Activated T-helper 1 cell treated with anti-CD3 and anti-CD28 coated beads, Interleukin-12 subunit alpha, Interleukin-12 subunit beta, Interleukin-2, Interleukin-4 antibody, amounts not matched to agents 30 ng/mL and 10 ng/mL and 1 ng/mL, durations not matched to agents 14 hours and 24 hours and 36 hours (primary cell): Measurements from ENCODE around the gene TMEM169. TPM values are rescaled to one million over a fixed set of nuclear protein-coding genes. Genes with fewer than 3 reads are reported as not detected.

ENCODE experiments used
- DNase-seq: peaks from one replicate; pipeline ENCODE4 v3.0.0; 2021; ENCODE audit warnings: low spot score
- H3K27ac Mint-ChIP-seq: one replicate; pipeline ENCODE4 v1.8.0; 2021; ENCODE audit warnings: mild to moderate bottlenecking, mixed read lengths
- H3K27me3 Mint-ChIP-seq: one replicate; pipeline ENCODE4 v1.8.0; 2022; ENCODE audit warnings: mild to moderate bottlenecking, moderate library complexity, mixed read lengths; ENCODE audit not compliant: insufficient read depth
- H3K36me3 Mint-ChIP-seq: one replicate; pipeline ENCODE4 v1.8.0; 2021; ENCODE audit warnings: low read depth, mixed read lengths
- H3K4me1 Mint-ChIP-seq: one replicate; pipeline ENCODE4 v1.8.0; 2021; ENCODE audit warnings: low read depth, mixed read lengths
- H3K4me3 Mint-ChIP-seq: one replicate; pipeline ENCODE4 v1.8.0; 2021; ENCODE audit warnings: mild to moderate bottlenecking, moderate library complexity, mixed read lengths
- H3K9me3 Mint-ChIP-seq: one replicate; pipeline ENCODE4 v1.8.0; 2021; ENCODE audit warnings: mixed read lengths
- intact Hi-C: fragments of 100-400 bp; cut with micrococcal nuclease; formaldehyde crosslinking; loops from one replicate; pipeline ENCODE4 v1.15.1; 2024
- total RNA-seq: library from RNA; stranded (reverse); gene quantifications from 2 replicates; pipeline ENCODE4 v1.2.3, GENCODE V29; 2022

The TMEM169 gene
- total RNA-seq, 1 donor from 2014 or later = 0.93 TPM

- no peak for DNase-seq
- H3K4me3 Mint-ChIP-seq = no peak overlapping the region
- peaks cover 4% of the 10 kb centered on the region for H3K9me3 Mint-ChIP-seq
- H3K4me1 Mint-ChIP-seq = peaks cover 10% of the 10 kb centered on the region
- intact Hi-C loops = no loop called here
- peaks cover 8% of the 10 kb centered on the region for H3K36me3 Mint-ChIP-seq
- peaks cover 3% of the 10 kb centered on the region for H3K27me3 Mint-ChIP-seq
- no peak overlapping the region for H3K27ac Mint-ChIP-seq
Observed at GRCh38 chr2:216094701-216095100, 13.0 kb downstream of the TMEM169 start.

DNA sequence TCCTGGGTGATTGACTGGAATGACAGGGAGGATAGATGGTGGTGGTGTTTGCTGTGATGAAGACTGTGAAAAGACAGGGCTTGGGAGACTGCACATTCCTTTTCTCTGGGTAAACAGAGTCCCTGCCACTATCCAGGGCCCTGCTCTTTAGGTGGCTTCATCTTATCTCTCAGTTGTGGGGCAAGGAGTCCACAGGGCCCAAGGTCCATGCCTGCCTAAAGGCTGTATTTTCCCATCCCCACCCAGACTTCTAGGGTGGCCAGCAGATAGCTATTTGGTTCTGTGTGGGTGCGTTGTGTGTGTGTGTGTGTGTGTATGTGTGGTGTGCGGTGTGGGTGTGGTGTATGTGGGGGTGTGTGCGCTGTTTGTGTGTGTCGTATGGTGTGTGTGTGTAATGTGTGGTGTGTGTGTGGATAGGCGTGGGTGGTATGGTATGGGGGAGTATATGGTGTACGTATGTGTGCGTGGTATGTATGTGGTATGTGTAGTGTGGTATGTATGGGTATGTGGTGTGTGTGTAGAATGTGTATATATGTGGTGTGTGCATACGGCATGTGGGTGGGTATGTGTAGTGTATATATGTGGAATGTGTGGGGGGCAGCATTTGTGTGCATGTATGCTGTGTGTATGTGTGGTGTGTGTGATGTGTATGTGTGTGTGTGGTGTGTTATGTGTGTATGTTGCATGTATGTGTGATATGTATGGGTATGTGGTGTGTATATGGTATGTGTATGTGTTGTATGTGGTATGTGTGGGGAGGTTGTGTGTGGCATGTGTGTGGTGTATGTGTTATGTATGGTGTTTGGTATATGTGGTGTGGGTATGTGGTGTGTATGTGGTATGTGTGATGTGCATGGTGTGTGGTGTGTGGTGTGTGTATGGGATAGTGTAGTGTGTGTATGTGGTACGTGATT is 17.0 kb downstream of the TMEM169 start:
- no peak overlapping the region for H3K27ac Mint-ChIP-seq
- intact Hi-C loops = no loop called here
- no peak for DNase-seq
- H3K4me1 Mint-ChIP-seq = no peaks in the 10 kb centered on the region
- peaks cover 6% of the 10 kb centered on the region for H3K36me3 Mint-ChIP-seq
- peaks cover 3% of the 10 kb centered on the region for H3K27me3 Mint-ChIP-seq
- H3K4me3 Mint-ChIP-seq = no peak overlapping the region
- H3K9me3 Mint-ChIP-seq = no peaks in the 10 kb centered on the region

- Mint-ChIP-seq H3K4me1 (no peaks in the 10 kb centered on the region), H3K9me3 (no peaks in the 10 kb centered on the region), H3K27me3 (no peaks in the 10 kb centered on the region), H3K4me3 (no peak overlapping the region), H3K27ac (no peak overlapping the region), H3K36me3 (peaks cover 2% of the 10 kb centered on the region)
- no peak for DNase-seq
- intact Hi-C loops = no loop called here
Observed at GRCh38 chr2:216101109-216101508, 19.4 kb downstream of the TMEM169 start.

DNA sequence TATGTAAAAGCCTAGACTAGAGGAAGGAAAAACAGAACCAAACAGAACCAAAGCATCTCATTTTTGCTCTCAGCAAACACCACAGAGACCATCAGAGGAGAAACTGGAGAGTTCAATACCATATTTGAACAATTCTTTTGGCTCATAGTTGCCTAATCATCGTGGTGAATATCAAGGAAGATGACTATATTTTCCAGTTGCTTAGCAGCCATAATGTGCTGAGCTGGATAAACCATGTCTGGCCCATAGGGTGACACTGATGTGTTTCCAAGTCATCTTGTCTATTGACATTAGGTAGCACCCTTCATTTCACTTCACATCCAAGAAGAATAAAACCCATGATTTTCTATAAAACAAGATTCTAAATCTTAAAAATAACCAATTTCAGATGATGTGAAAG is 21.5 kb downstream of the TMEM169 start:
- Mint-ChIP-seq H3K36me3 (peaks cover 2% of the 10 kb centered on the region), H3K9me3 (no peaks in the 10 kb centered on the region), H3K4me1 (no peaks in the 10 kb centered on the region), H3K27ac (no peak overlapping the region), H3K27me3 (no peaks in the 10 kb centered on the region), H3K4me3 (no peak overlapping the region)
- intact Hi-C loops = no loop called here
- DNase-seq = no peak

DNA sequence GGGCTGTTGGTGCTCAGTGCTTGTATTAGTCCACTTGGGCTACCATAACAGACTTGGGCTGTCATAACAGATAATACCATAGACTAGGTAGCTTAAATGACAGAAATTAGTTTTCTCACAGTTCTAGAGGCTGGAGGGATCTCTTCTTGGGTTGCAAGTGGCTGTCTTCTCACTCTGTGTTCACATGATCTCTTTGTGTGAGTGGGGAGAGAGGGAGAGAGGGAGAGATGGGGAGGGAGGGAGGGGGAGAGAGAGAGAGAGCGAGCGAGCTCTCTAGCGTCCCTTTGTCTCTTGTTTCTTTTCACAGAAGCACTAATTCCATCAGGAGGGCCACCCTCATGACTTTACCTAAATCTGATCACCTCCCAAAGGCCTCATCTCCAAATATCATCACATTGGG is 23.0 kb downstream of the TMEM169 start:
- H3K36me3 Mint-ChIP-seq = peaks cover 6% of the 10 kb centered on the region
- H3K27me3 Mint-ChIP-seq = no peaks in the 10 kb centered on the region
- intact Hi-C loops = no loop called here
- peaks cover 7% of the 10 kb centered on the region for H3K4me1 Mint-ChIP-seq
- H3K4me3 Mint-ChIP-seq = no peak overlapping the region
- no peak overlapping the region for H3K27ac Mint-ChIP-seq
- no peak for DNase-seq
- H3K9me3 Mint-ChIP-seq = no peaks in the 10 kb centered on the region

GRCh38 chr2:216107320-216107719 is 25.6 kb downstream of the TMEM169 start:
- H3K27ac Mint-ChIP-seq = no peak overlapping the region
- peak overlapping the region; percentile 8 for H3K4me3 Mint-ChIP-seq
- intact Hi-C loops = no loop called here
- H3K27me3 Mint-ChIP-seq = no peaks in the 10 kb centered on the region
- no peak for DNase-seq
- H3K36me3 Mint-ChIP-seq = peaks cover 25% of the 10 kb centered on the region
- H3K4me1 Mint-ChIP-seq = peaks cover 29% of the 10 kb centered on the region
- no peaks in the 10 kb centered on the region for H3K9me3 Mint-ChIP-seq

DNA sequence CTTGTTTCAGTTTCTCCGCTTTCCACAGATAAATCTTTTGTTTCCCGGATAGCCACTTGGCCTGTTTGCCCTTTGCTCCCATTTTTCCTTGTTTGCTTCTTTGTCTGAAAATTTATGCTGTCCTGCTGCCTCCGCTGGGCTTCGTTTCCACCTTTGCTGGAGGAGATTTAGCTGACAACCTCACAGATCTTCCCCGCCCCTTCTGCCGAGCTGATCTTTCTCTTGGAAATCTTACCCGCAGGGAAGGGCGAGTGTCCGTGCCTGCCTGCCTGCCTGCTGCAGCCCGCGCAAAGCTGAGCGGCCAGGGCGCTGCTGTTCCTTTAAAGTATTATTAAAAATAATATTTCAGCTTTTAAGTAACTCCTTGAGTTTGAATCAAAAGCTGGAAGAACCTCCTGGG is 26.0 kb downstream of the TMEM169 start:
- Mint-ChIP-seq H3K4me1 (peaks cover 33% of the 10 kb centered on the region), H3K36me3 (peaks cover 29% of the 10 kb centered on the region), H3K27ac (no peak overlapping the region), H3K9me3 (no peaks in the 10 kb centered on the region), H3K27me3 (no peaks in the 10 kb centered on the region), H3K4me3 (peak overlapping the region; percentile 8)
- DNase-seq = no peak
- intact Hi-C loops = no loop called here

- no peak for DNase-seq
- no peaks in the 10 kb centered on the region for H3K27me3 Mint-ChIP-seq
- peaks cover 36% of the 10 kb centered on the region for H3K36me3 Mint-ChIP-seq
- H3K4me1 Mint-ChIP-seq = peaks cover 40% of the 10 kb centered on the region
- intact Hi-C loops = no loop called here
- H3K27ac Mint-ChIP-seq = peak overlapping the region; percentile 98
- H3K9me3 Mint-ChIP-seq = no peaks in the 10 kb centered on the region
- H3K4me3 Mint-ChIP-seq = peak overlapping the region; percentile 73
Observed at GRCh38 chr2:216108310-216108966, 26.7 kb downstream of the TMEM169 start.

GRCh38 chr2:216108967-216109921 is 27.5 kb downstream of the TMEM169 start, which contains the start of gene XRCC5:
Gene XRCC5, plus strand, starts transcription at chr2:216109348. Its CDS starts 89 bp downstream, at chr2:216109437.
- peaks cover 42% of the 10 kb centered on the region for H3K36me3 Mint-ChIP-seq
- no peaks in the 10 kb centered on the region for H3K27me3 Mint-ChIP-seq
- intact Hi-C loops = loop anchor here (1.0 kb wide), 4 partner anchors 28 to 1300 kb away; partner anchors contain the start of genes BARD1, PECR, RPL37A and SMARCAL1
- no peaks in the 10 kb centered on the region for H3K9me3 Mint-ChIP-seq
- peak; percentile 95 for DNase-seq
- peak within 1 kb of the TSS; percentile 98 for H3K27ac Mint-ChIP-seq
- peaks cover 48% of the 10 kb centered on the region for H3K4me1 Mint-ChIP-seq
- peak within 1 kb of the TSS; percentile 99 for H3K4me3 Mint-ChIP-seq

- H3K36me3 Mint-ChIP-seq = peaks cover 51% of the 10 kb centered on the region
Observed at GRCh38 chr2:216109962-216110614, 28.4 kb downstream of the TMEM169 start.

GRCh38 chr2:216110620-216111019 is 28.9 kb downstream of the TMEM169 start:
- no peak for DNase-seq
- intact Hi-C loops = loop anchor here (1.0 kb wide), 4 partner anchors 10 to 294 kb away; no protein-coding TSS in a partner anchor
- peak overlapping the region; percentile 99 for H3K4me3 Mint-ChIP-seq
- no peaks in the 10 kb centered on the region for H3K27me3 Mint-ChIP-seq
- no peaks in the 10 kb centered on the region for H3K9me3 Mint-ChIP-seq
- peaks cover 54% of the 10 kb centered on the region for H3K36me3 Mint-ChIP-seq
- peaks cover 61% of the 10 kb centered on the region for H3K4me1 Mint-ChIP-seq
- H3K27ac Mint-ChIP-seq = peak overlapping the region; percentile 98

More at GRCh38 chr2:216109962-216110614, 28.4 kb downstream of the TMEM169 start:
- H3K27ac Mint-ChIP-seq = peak overlapping the region; percentile 98
- no peaks in the 10 kb centered on the region for H3K9me3 Mint-ChIP-seq
- peak overlapping the region; percentile 99 for H3K4me3 Mint-ChIP-seq
- H3K4me1 Mint-ChIP-seq = peaks cover 56% of the 10 kb centered on the region
- no peaks in the 10 kb centered on the region for H3K27me3 Mint-ChIP-seq
- intact Hi-C loops = loop anchor here (1.0 kb wide), 8 partner anchors 10 to 1301 kb away; partner anchors contain the start of genes BARD1, PECR, RPL37A and SMARCAL1
- no peak for DNase-seq

DNA sequence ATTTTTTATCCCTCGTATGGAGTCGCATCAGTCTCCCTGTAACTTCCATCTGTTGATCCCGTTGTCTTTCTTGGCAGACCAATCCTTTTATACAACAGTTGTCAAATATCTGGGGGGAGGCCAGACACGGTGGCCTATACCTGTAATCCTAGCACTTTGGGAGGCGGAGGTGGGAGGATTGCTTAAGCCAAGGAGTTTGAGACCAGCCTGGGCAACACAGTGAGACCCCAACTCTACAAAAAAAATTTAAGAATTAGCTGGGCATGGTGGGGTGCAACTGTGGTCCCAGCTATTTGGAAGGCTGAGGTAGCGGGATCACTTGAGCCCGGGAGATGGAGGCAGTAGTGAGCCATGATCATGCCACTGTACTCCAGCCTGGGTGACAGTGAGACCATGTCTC is 29.4 kb downstream of the TMEM169 start:
- no peaks in the 10 kb centered on the region for H3K27me3 Mint-ChIP-seq
- H3K4me1 Mint-ChIP-seq = peaks cover 63% of the 10 kb centered on the region
- intact Hi-C loops = no loop called here
- DNase-seq = no peak
- H3K9me3 Mint-ChIP-seq = no peaks in the 10 kb centered on the region
- H3K4me3 Mint-ChIP-seq = peak overlapping the region; percentile 99
- peak overlapping the region; percentile 80 for H3K27ac Mint-ChIP-seq
- H3K36me3 Mint-ChIP-seq = peaks cover 57% of the 10 kb centered on the region
